HG03378 (cell line): ENCODE results near the gene ZDHHC12.

Experiments used
- ATAC-seq: cut with Tn5 transposase; IDR thresholded peaks from one replicate; pipeline ENCODE4 v1.9.1; 2021; ENCODE audit warnings: mild to moderate bottlenecking, moderate library complexity; ENCODE audit not compliant: unreplicated experiment

The ZDHHC12 gene

DNA sequence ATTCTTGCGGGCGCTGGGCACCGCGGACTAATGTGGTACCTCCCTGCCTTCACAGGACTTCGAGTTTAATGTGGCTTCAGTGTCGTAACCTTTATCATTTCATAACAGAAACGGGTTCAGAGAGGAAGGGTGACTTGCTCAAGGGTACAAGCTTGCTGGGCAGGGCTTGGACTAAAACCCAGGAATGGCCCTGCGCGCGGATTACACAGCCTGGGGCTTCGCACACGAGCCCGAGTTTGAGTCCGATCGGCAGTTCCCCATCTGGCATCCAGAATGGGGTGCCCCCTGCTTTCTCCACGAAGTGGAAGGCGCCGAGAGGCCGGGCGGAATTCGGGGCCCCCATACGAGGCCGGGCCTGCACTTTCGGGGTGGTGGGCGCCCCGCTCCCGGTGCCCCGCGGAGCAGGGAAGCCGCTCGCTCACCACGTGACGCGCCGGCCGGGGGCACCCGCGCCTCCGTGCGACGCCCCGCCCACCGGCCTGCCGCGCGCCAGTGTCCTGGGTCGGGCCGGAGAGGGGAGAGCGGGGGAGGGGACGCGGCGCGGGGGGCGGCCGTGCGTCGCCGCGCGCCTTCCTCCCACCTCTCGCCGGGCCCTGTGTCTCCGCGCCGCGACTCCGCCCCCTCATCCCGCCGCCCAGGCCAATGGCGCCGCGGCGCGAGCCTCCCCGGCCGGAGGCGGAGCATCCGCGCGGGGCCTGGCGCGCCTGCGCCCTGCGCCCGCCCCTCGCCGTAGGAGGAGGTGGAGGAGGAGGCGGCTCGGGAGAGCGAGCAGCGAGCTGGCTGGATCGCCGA lies 35.2 kb downstream of the ZDHHC12 start, which contains the start of gene SET:
TSS of gene SET (plus strand) at position 722 of the 792 bp plus-strand sequence. CDS start 361 bp downstream, outside the sequence.
- peak; percentile 37 for ATAC-seq

DNA sequence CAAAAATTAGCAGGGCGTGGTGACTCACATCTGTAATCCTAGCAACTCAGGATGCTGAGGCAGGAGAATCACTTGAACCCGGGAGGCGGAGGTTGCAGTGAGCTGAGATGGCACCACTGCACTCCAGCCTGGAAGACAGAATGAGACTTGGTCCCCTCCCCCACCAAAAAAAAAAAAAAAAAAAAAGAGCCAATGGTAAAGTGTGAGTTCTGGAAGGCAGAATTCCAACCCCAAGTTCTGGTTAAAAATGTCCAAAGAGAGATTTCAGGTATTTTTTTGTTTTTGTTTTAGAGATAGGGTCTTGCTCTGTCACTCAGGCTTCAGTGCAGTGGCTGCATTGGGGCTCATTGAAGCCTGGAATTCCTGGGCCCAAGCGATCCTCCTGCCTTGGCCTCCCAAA lies 36.5 kb downstream of the ZDHHC12 start:
- ATAC-seq: no peak

- ATAC-seq: no peak
These were observed 38.1 kb downstream of the ZDHHC12 start for GRCh38 chr9:128685636-128686489.

DNA sequence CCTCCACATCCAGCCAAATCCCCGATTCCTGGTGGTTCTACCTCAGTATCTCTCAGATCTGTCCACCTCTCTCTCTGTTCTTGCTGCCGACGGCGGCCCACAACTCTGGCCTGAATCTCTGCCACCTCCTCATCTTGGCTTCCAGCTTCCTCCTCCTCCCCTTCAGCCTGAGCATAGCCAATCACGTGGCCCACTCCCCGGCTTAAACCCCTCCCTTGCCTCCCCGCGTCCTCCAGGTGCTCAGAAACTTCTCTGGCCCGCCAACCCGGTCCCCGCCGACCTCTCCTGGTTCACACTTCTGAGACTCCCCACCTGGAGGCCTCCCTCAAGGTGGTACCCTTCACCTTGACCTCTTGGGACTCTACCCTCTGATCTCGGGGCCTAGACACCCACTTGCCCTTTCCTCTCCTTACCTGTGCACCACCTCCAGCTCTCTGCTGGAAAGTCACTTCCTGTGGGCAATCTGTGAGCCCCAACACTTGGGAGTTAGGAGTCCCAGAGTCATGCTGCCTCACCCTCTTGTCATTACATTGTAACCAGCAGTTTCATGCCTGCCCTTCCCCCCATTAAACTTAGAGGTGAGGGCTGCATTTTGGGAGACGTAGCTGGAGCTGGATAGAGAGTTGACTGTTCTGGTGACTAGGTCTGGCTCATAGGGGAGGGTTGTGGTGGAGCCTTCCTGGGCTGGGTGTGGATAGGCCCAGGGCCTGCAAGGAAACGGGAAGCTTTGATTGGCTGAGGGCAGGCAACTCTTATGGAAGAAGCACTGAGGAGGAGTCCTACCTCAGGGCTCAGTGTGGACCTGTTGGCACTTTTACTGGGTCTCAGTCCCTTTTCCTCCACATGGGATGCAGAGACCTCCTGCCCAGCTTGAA lies 39.4 kb downstream of the ZDHHC12 start:
- ATAC-seq: no peak

DNA sequence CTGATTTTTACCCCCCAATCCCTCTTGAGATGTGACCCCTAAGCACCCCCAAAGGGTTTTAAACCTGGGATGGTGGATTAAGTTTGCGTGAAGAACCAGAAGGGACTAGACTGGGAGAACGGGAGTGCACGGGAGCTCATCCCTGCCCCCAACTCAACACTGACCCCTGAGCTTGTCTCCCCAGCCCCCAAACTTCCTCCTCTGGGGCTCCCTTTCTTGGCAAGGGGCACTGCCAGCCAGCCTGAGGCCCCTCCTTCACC lies 39.9 kb downstream of the ZDHHC12 start:
- ATAC-seq: no peak

- ATAC-seq: no peak
These were observed 40.4 kb downstream of the ZDHHC12 start for GRCh38 chr9:128683340-128684064.

- ATAC-seq: no peak
These were observed 46.1 kb downstream of the ZDHHC12 start for GRCh38 chr9:128677794-128678193.

- no peak for ATAC-seq
These were observed 48.5 kb downstream of the ZDHHC12 start for GRCh38 chr9:128675382-128675781.
